GM12865 (cell line): ENCODE measurements around the gene MAMSTR.
A peak's percentile ranks its signal among the peaks of the same experiment; 100 is the strongest.
"Not testable (repeated sequence)": the region's sequence is repeated elsewhere in the genome, so short reads cannot be mapped to it uniquely, and the experiment has no call there.

Experiments
- DNase-seq: peaks from one replicate; pipeline ENCODE4 v3.0.0; 2010; ENCODE audit warnings: low read depth
- H3K4me3 ChIP-seq: 2 replicates; pipeline ENCODE4 v1.5.1; 2011; ENCODE audit warnings: mild to moderate bottlenecking, low read depth, low read length, control low read depth
- TF ChIP-seq, protein P1 (sequence below): IDR thresholded peaks from 2 replicates; pipeline ENCODE4 v1.5.1; 2011; ENCODE audit warnings: low read length, control low read depth, low read depth, inconsistent platforms; ENCODE audit not compliant: insufficient read depth; ENCODE audit errors: missing control alignments

MAMSTR gene

DNA sequence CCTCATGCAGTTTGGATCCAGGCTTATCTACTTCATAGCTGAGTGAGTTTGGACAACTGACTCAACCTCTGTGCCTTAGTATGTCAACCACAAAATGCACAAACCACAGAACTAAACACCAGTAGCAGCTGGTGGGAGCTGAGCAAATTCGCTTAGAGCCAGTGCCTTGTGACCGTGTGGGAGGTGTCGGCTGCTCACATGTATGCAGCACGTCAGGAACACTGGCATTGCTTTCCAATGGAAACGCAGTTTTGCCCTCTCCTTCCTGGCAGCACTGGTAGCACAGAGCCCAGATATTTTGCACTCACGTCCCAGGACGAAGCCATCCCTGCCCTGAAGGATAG lies 38.4 kb downstream of the MAMSTR start:
- DNase-seq: peak; percentile 49
- TF ChIP-seq, protein P1, sequence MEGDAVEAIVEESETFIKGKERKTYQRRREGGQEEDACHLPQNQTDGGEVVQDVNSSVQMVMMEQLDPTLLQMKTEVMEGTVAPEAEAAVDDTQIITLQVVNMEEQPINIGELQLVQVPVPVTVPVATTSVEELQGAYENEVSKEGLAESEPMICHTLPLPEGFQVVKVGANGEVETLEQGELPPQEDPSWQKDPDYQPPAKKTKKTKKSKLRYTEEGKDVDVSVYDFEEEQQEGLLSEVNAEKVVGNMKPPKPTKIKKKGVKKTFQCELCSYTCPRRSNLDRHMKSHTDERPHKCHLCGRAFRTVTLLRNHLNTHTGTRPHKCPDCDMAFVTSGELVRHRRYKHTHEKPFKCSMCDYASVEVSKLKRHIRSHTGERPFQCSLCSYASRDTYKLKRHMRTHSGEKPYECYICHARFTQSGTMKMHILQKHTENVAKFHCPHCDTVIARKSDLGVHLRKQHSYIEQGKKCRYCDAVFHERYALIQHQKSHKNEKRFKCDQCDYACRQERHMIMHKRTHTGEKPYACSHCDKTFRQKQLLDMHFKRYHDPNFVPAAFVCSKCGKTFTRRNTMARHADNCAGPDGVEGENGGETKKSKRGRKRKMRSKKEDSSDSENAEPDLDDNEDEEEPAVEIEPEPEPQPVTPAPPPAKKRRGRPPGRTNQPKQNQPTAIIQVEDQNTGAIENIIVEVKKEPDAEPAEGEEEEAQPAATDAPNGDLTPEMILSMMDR: no peak

DNA sequence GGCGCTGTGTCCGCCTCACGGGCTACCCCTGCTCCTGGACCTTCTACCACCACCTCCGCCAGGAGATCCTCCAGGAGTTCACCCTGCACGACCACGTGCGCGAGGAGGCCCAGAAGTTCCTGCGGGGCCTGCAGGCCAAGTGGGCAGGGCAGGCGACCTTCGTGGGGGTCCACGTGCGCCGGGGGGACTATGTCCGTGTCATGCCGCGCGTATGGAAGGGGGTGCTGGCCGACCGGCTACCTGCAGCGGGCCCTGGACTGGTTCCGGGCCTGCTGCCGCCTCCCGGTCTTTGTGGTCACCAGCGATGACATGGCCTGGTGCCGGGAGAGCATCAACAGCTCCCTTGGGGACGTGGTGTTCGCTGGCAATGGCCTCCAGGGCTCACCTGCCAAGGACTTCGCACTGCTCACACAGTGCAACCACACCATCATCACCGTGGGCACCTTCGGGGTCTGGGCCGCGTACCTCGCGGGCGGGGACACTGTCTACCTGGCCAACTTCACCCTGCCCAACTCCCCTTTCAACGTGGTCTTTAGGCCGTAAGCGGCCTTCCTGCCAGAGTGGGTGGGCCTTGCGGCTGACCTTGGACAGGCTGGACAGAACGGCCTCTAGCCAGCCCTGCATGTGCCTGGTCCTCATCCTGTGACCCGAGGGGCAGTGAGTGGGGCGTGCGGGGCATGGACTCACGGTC lies 38.9 kb downstream of the MAMSTR start:
- H3K4me3 ChIP-seq: no peak overlapping the region
- no peak for DNase-seq
- TF ChIP-seq, protein P1: no peak

More for the DNA sequence above, 38.4 kb downstream of the MAMSTR start:
- no peak overlapping the region for H3K4me3 ChIP-seq

DNA sequence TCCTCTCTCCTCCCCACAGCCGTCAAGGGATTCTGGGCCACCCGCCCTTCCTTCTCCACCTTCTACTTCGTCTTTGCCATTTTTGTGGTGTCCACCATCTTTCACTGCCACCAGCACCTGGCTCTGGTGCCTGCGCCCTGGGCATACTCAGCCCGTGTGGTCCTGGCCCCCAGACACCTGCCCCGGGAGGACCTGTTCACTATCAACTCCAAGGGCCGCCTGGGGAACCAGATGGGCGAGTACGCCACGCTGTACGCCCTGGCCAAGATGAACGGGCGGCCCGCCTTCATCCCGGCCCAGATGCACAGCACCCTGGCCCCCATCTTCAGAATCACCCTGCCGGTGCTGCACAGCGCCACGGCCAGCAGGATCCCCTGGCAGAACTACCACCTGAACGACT lies 39.5 kb downstream of the MAMSTR start:
- H3K4me3 ChIP-seq, DNase-seq: not testable (repeated sequence)

DNA sequence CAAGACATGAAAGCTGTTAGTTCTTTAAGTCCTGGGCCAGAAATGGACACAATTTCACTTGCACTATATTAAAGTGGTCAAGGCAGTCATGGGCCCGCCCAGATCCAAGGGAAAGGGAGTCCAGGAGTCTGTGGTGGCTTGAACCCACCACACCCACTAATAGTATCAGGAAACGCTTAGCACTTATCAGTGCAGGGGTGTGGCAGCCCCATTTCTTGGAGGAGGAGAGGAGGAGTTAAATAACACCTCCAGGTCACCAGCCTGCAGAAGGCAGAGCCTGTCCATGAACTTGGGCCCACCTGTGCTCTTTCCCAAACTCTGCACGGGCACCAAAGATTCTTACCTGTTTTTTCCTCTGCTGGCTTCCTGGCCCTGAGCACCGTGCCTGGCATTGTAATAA lies 41.3 kb downstream of the MAMSTR start:
- no peak for DNase-seq
- no peak overlapping the region for H3K4me3 ChIP-seq
- TF ChIP-seq, protein P1: no peak

DNA sequence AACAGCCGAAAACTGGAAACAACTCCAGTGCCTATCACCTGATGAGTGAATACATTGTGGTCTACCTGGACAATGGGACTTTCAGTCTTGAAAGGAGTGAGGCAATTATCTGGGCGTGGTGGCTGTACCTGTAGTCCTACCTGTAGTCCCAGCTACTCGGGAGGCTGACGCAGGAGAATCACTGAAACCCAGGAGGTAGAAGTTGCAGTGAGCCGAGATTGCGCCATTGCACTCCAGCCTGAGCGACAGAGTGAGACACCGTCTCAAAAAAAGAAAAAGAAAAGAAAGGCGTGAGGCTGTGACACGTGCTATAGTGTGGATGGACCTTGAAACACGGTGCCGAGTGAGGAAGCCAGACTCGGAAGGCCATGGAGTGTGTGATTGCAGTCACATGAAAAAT lies 42.6 kb downstream of the MAMSTR start:
- TF ChIP-seq, protein P1: no peak
- no peak overlapping the region for H3K4me3 ChIP-seq
- no peak for DNase-seq

DNA sequence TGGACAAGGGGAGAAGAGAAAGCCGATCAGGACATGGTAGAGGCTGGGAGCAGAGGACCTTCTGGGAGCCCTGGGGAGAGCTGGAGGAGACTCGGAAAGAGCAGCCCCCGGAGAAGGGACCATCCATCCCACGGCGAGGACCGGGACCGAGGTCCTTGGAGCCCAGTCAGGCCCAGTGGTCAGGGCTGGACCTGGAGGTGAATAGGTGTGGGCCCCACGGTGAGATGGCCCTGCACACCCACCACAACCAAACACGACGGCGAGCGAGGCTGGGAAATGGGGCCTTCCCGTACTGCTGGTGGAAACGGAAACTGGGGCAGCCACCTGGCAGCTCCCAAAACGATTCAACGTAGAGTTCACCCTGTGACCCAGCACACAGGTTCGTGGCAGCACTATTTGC lies 43.0 kb downstream of the MAMSTR start:
- TF ChIP-seq, protein P1: no peak
- no peak overlapping the region for H3K4me3 ChIP-seq
- no peak for DNase-seq

DNA sequence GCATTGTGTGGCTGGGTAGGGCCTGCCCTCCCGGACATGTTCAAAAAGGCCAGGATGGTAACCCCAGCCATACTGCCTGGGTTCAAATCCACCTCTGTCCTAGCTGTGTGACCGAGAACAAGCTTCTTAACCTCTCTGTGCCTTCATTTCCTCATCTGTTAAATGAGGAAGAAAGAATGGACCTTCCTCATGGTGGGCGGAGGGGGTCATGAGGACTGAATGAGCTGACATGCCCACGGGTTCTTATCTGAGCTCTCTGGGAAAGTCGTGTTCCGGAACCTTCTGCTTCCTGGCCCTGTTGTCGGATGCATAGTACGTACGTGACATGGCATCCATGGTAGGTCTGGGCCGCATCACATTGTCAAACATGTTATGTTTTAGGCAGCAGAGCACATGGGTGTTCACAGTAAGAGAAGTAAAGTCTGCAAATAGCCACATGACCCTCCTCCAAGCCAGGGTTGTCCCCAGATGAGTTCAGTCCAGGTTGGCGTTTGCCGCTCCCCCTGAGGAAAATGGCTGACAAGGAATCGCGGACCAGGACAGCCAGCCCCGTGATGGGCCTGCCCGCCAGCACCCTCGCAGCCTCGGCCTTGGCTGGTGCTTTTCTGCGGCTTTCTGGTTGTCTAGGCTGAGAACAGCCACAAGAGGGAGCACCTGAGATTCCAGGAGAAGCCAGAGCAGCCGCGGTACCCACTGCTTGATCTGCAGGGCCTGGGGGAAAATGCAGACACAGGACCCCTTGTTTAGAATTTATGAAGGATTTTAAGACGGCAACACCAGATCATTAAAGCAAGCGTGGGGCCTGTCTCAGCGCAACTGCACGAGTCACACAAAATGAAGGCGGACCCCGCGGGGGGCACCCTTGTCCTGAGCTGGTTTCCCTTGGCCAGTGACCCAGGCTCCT lies 44.4 kb downstream of the MAMSTR start:
- TF ChIP-seq, protein P1: peak; percentile 89
- peak; percentile 82 for DNase-seq
- H3K4me3 ChIP-seq: no peak overlapping the region
